Mucosa of descending colon (tissue), 3 donors: Measurements from ENCODE around the gene CBX2. TPM values are rescaled to one million over a fixed set of nuclear protein-coding genes. Genes with fewer than 3 reads are reported as not detected.
"Not testable (repeated sequence)": the region's sequence is repeated elsewhere in the genome, so short reads cannot be mapped to it uniquely, and the experiment has no call there.

Experiments
- ATAC-seq: fragments of 200-7000 bp; cut with Tn5 transposase; one replicate; pipeline ENCODE4 v1.9.1; 2020; ENCODE audit warnings: mild to moderate bottlenecking, moderate library complexity
- DNase-seq, 3 donors: peaks; one replicate each; pipeline ENCODE4 v3.0.0-alpha.2; 2020
- H3K36me3 ChIP-seq: fragments of 200-600 bp; one replicate; pipeline ENCODE4 v1.8.0; 2021; ENCODE audit warnings: low read depth, mild to moderate bottlenecking
- H3K4me1 ChIP-seq: fragments of 200-600 bp; one replicate; pipeline ENCODE4 v1.8.0; 2021; ENCODE audit warnings: low read depth, mild to moderate bottlenecking
- H3K4me3 ChIP-seq: fragments of 200-600 bp; one replicate; pipeline ENCODE4 v1.8.0; 2021; ENCODE audit warnings: mild to moderate bottlenecking
- H3K9me3 ChIP-seq: fragments of 200-600 bp; one replicate; pipeline ENCODE4 v1.8.0; 2021; ENCODE audit warnings: mild to moderate bottlenecking
- intact Hi-C, 2 donors: fragments of 100-400 bp; cut with DNase I in 1 of 2; cut with micrococcal nuclease in 1 of 2; formaldehyde crosslinking; loops; one replicate each; pipeline versions ENCODE4 v1.11.0 to v1.11.1; 2022; cut with DNase I, micrococcal nuclease
- total RNA-seq, 3 donors: library from RNA; stranded (reverse); fragmentation: NEBNext Ultra II Directional in 2 of 3; extraction: Animal tissue kit (Norgen Biotek cat#: 25700) in 2 of 3; gene quantifications; one replicate each; pipeline versions ENCODE4 v1.2.1 to v1.2.4, GENCODE V29; 2021 to 2023
- TF ChIP-seq, protein P1 (sequence below): fragments of 200-600 bp; IDR thresholded peaks from one replicate; pipeline ENCODE4 v1.8.0; 2022; ENCODE audit warnings: antibody characterized with exemption, mild to moderate bottlenecking
- donor health status: DM: no; HTN: no; CAD: no; lungs with moderate emphysema.
- donor health status: DM: no; HTN: no; CAD: no.
- donor health status: DM: no; HTN: yes; CAD: no.

Gene CBX2
- total RNA-seq, 3 donors from 2014 or later = 0.14 to 1.5 (median 0.76) TPM

GRCh38 chr17:79769570-79770506 lies 8.1 kb upstream of the CBX2 start:
- no peaks in the 10 kb centered on the region for H3K9me3 ChIP-seq
- H3K36me3 ChIP-seq = no peaks in the 10 kb centered on the region
- no peak for DNase-seq
- ATAC-seq = no peak
- no peaks in the 10 kb centered on the region for H3K4me1 ChIP-seq
- no peak overlapping the region for H3K4me3 ChIP-seq
- intact Hi-C loops = no loop called here
- TF ChIP-seq, protein P1, sequence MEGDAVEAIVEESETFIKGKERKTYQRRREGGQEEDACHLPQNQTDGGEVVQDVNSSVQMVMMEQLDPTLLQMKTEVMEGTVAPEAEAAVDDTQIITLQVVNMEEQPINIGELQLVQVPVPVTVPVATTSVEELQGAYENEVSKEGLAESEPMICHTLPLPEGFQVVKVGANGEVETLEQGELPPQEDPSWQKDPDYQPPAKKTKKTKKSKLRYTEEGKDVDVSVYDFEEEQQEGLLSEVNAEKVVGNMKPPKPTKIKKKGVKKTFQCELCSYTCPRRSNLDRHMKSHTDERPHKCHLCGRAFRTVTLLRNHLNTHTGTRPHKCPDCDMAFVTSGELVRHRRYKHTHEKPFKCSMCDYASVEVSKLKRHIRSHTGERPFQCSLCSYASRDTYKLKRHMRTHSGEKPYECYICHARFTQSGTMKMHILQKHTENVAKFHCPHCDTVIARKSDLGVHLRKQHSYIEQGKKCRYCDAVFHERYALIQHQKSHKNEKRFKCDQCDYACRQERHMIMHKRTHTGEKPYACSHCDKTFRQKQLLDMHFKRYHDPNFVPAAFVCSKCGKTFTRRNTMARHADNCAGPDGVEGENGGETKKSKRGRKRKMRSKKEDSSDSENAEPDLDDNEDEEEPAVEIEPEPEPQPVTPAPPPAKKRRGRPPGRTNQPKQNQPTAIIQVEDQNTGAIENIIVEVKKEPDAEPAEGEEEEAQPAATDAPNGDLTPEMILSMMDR = no peak

DNA sequence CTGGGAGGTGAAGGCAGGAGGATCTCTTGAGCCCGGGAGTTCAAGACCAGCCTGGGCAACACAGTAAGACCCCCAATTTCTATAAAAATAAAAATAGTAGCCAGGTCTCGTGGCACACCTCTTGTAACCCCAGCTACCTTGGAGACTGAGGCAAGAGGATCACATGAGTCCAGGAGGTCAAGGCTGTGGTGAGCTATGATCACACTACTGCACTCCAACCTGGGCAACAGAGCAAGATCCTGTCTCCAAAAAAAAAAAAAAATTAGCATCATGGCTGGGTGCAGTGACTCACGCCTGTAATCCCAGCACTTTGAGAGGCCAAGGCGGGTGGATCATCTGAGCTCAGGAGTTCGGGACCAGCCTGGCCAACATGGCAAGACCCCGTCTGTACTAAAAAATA lies 6.7 kb upstream of the CBX2 start:
- Histone ChIP-seq H3K4me1 (no peaks in the 10 kb centered on the region), H3K36me3 (no peaks in the 10 kb centered on the region), H3K4me3 (no peak overlapping the region), H3K9me3 (no peaks in the 10 kb centered on the region)
- intact Hi-C loops = no loop called here
- DNase-seq (no peak), ATAC-seq (no peak)
- TF ChIP-seq, protein P1 = no peak

GRCh38 chr17:79772726-79773125 lies 5.2 kb upstream of the CBX2 start:
- H3K4me3 ChIP-seq, intact Hi-C loops, H3K9me3 ChIP-seq, ATAC-seq, H3K4me1 ChIP-seq, H3K36me3 ChIP-seq, DNase-seq: not testable (repeated sequence)

GRCh38 chr17:79774561-79774975 lies 3.4 kb upstream of the CBX2 start:
- H3K36me3 ChIP-seq = no peaks in the 10 kb centered on the region
- TF ChIP-seq, protein P1 = no peak
- intact Hi-C loops = no loop called here
- H3K4me3 ChIP-seq = no peak overlapping the region
- DNase-seq (no peak), ATAC-seq (no peak)
- H3K4me1 ChIP-seq = peaks cover 17% of the 10 kb centered on the region
- H3K9me3 ChIP-seq = no peaks in the 10 kb centered on the region

DNA sequence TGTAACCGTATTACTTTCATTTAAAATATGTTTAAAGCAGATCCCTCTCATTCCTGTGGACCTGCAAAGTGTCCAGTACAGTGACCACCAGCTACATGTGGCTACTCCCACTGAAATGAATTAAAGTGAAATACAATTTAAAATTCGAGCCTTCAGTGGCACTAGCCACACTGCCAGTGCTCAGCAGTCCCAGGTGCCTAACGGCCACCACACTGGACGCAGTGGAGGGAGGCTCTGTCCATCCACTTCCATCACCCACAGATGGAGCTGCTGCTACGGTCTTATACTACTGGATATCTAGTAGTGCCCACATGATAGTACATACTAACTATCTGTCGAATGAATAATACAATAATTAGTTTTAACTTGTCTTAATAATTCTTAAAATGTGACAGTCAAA lies 2.3 kb upstream of the CBX2 start:
- peaks cover 17% of the 10 kb centered on the region for H3K4me1 ChIP-seq
- TF ChIP-seq, protein P1 = no peak
- no peak for DNase-seq
- no peak for ATAC-seq
- no peaks in the 10 kb centered on the region for H3K36me3 ChIP-seq
- H3K9me3 ChIP-seq = no peaks in the 10 kb centered on the region
- intact Hi-C loops = no loop called here
- H3K4me3 ChIP-seq = no peak overlapping the region

DNA sequence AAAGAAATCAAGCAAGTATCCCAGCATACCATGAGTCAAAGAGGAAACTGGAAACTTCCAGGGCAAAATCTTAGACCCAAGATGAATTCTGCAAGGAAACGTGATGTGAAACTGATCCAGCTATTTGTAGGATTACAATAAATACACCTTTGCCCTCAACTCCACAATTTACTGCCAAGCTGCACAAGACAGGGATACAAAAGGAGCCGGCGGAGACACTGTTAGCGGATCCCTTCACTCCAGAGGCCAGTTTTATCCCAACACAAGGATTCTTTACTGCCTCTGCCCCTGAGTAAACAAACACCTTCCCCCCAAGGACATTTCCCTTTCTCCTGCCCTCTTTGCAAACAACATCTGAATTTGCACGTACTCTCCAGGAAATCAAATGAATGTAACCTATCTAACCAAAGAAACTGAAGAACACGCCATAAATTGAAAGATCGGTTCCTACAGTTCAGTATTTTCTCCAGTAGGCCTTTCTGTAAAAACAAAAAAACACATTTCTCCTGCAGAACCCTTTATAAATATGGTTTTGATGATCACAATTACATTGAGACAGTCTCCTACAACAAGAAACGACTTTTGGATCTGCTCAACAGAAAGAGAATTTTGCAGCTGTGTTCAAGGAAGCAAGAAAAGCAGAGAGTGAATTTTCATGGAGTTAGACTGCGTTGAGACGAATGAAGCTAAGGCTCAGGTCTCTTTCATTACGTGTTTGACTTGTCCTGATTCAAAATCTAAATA lies 1.4 kb upstream of the CBX2 start:
- no peak for ATAC-seq
- peaks cover 17% of the 10 kb centered on the region for H3K4me1 ChIP-seq
- DNase-seq = no peak
- H3K36me3 ChIP-seq = no peaks in the 10 kb centered on the region
- TF ChIP-seq, protein P1 = no peak
- no peaks in the 10 kb centered on the region for H3K9me3 ChIP-seq
- no peak overlapping the region for H3K4me3 ChIP-seq
- intact Hi-C loops = no loop called here
